ENCODE results near the gene NPTX1.

DNA sequence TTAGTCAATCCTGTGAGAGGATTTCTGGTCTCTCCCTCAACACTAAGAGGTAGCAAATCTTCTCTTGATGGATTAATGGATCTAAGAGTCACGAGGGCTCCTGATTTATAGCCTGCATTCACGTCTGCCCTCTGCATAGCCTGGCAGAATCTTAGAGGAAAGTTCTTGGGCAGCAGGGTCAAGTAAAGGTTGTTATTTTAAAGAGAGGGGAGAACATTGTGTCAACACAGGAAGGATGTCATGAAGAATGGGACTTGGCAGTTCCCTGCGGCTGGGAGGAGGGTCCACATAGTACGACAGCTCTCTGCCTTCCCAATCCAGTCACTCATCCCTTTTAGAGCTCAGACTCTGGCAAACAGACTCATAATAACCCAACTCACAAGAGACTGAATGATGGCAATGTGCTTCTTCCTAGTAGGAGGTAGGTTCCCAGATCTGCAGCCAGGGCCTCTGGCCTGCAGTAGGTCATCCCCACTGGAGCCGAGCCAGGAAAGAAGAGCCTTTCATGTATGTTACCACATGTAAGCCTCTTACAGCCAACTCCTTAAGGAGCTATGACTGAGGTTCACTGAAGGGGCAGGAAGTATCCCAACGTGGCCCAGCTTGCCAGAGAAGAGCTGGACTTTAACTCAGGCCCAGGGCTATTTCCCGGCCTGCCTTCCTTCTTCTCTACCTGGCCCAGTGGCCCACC is 42.8 kb upstream of the NPTX1 start:
- TF ChIP-seq, protein P1, sequence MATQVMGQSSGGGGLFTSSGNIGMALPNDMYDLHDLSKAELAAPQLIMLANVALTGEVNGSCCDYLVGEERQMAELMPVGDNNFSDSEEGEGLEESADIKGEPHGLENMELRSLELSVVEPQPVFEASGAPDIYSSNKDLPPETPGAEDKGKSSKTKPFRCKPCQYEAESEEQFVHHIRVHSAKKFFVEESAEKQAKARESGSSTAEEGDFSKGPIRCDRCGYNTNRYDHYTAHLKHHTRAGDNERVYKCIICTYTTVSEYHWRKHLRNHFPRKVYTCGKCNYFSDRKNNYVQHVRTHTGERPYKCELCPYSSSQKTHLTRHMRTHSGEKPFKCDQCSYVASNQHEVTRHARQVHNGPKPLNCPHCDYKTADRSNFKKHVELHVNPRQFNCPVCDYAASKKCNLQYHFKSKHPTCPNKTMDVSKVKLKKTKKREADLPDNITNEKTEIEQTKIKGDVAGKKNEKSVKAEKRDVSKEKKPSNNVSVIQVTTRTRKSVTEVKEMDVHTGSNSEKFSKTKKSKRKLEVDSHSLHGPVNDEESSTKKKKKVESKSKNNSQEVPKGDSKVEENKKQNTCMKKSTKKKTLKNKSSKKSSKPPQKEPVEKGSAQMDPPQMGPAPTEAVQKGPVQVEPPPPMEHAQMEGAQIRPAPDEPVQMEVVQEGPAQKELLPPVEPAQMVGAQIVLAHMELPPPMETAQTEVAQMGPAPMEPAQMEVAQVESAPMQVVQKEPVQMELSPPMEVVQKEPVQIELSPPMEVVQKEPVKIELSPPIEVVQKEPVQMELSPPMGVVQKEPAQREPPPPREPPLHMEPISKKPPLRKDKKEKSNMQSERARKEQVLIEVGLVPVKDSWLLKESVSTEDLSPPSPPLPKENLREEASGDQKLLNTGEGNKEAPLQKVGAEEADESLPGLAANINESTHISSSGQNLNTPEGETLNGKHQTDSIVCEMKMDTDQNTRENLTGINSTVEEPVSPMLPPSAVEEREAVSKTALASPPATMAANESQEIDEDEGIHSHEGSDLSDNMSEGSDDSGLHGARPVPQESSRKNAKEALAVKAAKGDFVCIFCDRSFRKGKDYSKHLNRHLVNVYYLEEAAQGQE (IDR thresholded peaks at IDR 0.05; ENCODE audit: insufficient replicate concordance, low read depth), result no peak
- TF ChIP-seq, protein P2, sequence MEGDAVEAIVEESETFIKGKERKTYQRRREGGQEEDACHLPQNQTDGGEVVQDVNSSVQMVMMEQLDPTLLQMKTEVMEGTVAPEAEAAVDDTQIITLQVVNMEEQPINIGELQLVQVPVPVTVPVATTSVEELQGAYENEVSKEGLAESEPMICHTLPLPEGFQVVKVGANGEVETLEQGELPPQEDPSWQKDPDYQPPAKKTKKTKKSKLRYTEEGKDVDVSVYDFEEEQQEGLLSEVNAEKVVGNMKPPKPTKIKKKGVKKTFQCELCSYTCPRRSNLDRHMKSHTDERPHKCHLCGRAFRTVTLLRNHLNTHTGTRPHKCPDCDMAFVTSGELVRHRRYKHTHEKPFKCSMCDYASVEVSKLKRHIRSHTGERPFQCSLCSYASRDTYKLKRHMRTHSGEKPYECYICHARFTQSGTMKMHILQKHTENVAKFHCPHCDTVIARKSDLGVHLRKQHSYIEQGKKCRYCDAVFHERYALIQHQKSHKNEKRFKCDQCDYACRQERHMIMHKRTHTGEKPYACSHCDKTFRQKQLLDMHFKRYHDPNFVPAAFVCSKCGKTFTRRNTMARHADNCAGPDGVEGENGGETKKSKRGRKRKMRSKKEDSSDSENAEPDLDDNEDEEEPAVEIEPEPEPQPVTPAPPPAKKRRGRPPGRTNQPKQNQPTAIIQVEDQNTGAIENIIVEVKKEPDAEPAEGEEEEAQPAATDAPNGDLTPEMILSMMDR (IDR thresholded peaks at IDR 0.05; ENCODE audit: insufficient read depth, low read length), result no peak
- TF ChIP-seq GABPA (IDR thresholded peaks at IDR 0.05; ENCODE audit: low read depth) (no peak), POLR2AphosphoS5 (IDR thresholded peaks at IDR 0.05; ENCODE audit: low read depth) (no peak)
